ENCODE measurements around the gene MID1IP1. TPM values are rescaled to one million over a fixed set of nuclear protein-coding genes. Genes with fewer than 3 reads are reported as not detected.

MID1IP1 gene
- total and polyA plus RNA-seq, 7 experiments from 2014 or later, result 15.7 to 61.7 (median 53.5) TPM

- intact Hi-C loops (cut with micrococcal nuclease), result no loop called here
- no peak for ATAC-seq
- CTCF ChIA-PET, result no interaction called here
- no peaks in the 10 kb centered on the region for H3K27me3 Mint-ChIP-seq
- H3K9me3 Mint-ChIP-seq, result peaks cover 0 to 4% (median 0%) of the 10 kb centered on the region in 11 donors
- H3K4me1 ChIP-seq (ENCODE audit: control insufficient read depth in 2 of 2, insufficient read depth in 2 of 2, low read length in 2 of 2), result no peaks in the 10 kb centered on the region
- no peak overlapping the region for H3K27ac ChIP-seq (ENCODE audit: low read depth, low read length)
- POLR2A ChIA-PET, result no interaction called here
- no peaks in the 10 kb centered on the region for H3K9me3 ChIP-seq (ENCODE audit: control insufficient read depth in 2 of 3, low read length in 3 of 3)
- H3K36me3 ChIP-seq (ENCODE audit: control insufficient read depth in 2 of 3, insufficient read depth in 3 of 3, low read length in 3 of 3), result no peaks in the 10 kb centered on the region
- H3K4me3 ChIP-seq (ENCODE audit: low read length), result no peak overlapping the region
- H3K4me3 Mint-ChIP-seq, result no peak overlapping the region
- H3K27ac Mint-ChIP-seq, result no peak overlapping the region
- no peaks in the 10 kb centered on the region for H3K36me3 Mint-ChIP-seq
- H3K27me3 ChIP-seq (ENCODE audit: control insufficient read depth in 2 of 2, insufficient read depth in 2 of 2, low read length in 2 of 2), result no peaks in the 10 kb centered on the region
- peaks cover 0 to 9% (median 0%) of the 10 kb centered on the region in 7 donors for H3K4me1 Mint-ChIP-seq
- DNase-seq, result no peak
These were observed 53.0 kb downstream of the MID1IP1 start for GRCh38 chrX:38854305-38854704.

Other genes starting within 250 kb of the MID1IP1 start
- under 1 TPM in 3 of 5 experiments, not detected in 2; 0.27 to 0.48 (median 0.41) TPM for gene TSPAN7, start 239.9 kb upstream of the MID1IP1 start, total RNA-seq
- gene TSPAN7, start 239.9 kb upstream of the MID1IP1 start, polyA plus RNA-seq, result 1 to 10 TPM in 1 of 2 donors, under 1 TPM in 1; 0.65 to 1.3 TPM